Adrenal gland (tissue), 5 donors: ENCODE data around the gene HSD17B12.

Experiments used
- CTCF ChIP-seq, 6 experiments: fragments of 450-650 bp in 4 of 6; fragments of 200-600 bp in 2 of 6; sonication (generic) in 1 of 6; IDR thresholded peaks; 1 replicate in 5 of 6; 2 replicates in 1 of 6; pipeline versions ENCODE4 v1.5.1 to v1.8.0; 2016 to 2021; ENCODE audit warnings: antibody characterized with exemption in 6 of 6, mild to moderate bottlenecking in 2 of 6, moderate library complexity in 1 of 6
- POLR2A ChIP-seq, 2 donors: fragments of 450-650 bp; IDR thresholded peaks; one replicate each; pipeline ENCODE4 v1.6.1; 2017; ENCODE audit warnings: antibody characterized with exemption in 2 of 2, mild to moderate bottlenecking in 2 of 2, moderate library complexity in 1 of 2
- donor health status: DM: no; HTN: no; CAD: no.

GRCh38 chr11:43772733-43773132, 92.2 kb downstream of the HSD17B12 start:
- no peak for TF ChIP-seq CTCF (IDR thresholded peaks at IDR 0.05)
- no peak for TF ChIP-seq POLR2A (IDR thresholded peaks at IDR 0.05)
